Gastrocnemius medialis (tissue), 4 donors: ENCODE data around the gene WWOX. TPM values are rescaled to one million over a fixed set of nuclear protein-coding genes. Genes with fewer than 3 reads are reported as not detected.
"Not testable (repeated sequence)": the region's sequence is repeated elsewhere in the genome, so short reads cannot be mapped to it uniquely, and the experiment has no call there.

ENCODE experiments used
- ATAC-seq, 2 donors: fragments of 150-250 bp; one replicate each; pipeline ENCODE4 v1.9.1; 2016
- DNase-seq, 2 donors: peaks; one replicate each; pipeline ENCODE4 v3.0.0-alpha.2; 2019
- H3K27ac ChIP-seq, 4 donors: fragments of 200-600 bp; sonication (generic); 1 replicate in 1 of 4; 2 replicates in 3 of 4; pipeline ENCODE4 v1.5.1; 2016 to 2018; ENCODE audit warnings: mild to moderate bottlenecking in 2 of 4, moderate library complexity in 1 of 4
- H3K27me3 ChIP-seq, 3 donors: fragments of 200-600 bp; sonication (generic) in 2 of 3; 1 replicate in 1 of 3; 2 replicates in 2 of 3; pipeline versions ENCODE4 v1.5.1 to v1.6.0; 2016 to 2019; ENCODE audit warnings: mild to moderate bottlenecking in 1 of 3, moderate library complexity in 1 of 3
- H3K36me3 ChIP-seq, 2 donors: fragments of 200-600 bp; sonication (generic) in 1 of 2; one replicate each; pipeline ENCODE4 v1.5.1; 2017 to 2018
- H3K4me1 ChIP-seq, 2 donors: fragments of 200-600 bp; sonication (generic) in 1 of 2; one replicate each; pipeline ENCODE4 v1.5.1; 2016 to 2017; ENCODE audit warnings: mild to moderate bottlenecking in 2 of 2
- H3K4me3 ChIP-seq, 4 donors: fragments of 200-600 bp; sonication (generic) in 3 of 4; 1 replicate in 1 of 4; 2 replicates in 3 of 4; pipeline ENCODE4 v1.5.1; 2016 to 2019; ENCODE audit warnings: mild to moderate bottlenecking in 2 of 4
- H3K9me3 ChIP-seq, 3 donors: fragments of 200-600 bp; sonication (generic) in 2 of 3; 1 replicate in 1 of 3; 2 replicates in 2 of 3; pipeline ENCODE4 v1.5.1; 2016 to 2019
- CTCF ChIP-seq, 5 experiments: fragments of 450-650 bp in 3 of 5; fragments of 200-600 bp in 2 of 5; sonication (generic) in 2 of 5; IDR thresholded peaks in 4 of 5; conservative IDR thresholded peaks in 1 of 5; 1 replicate in 4 of 5; 2 replicates in 1 of 5; pipeline ENCODE4 v1.5.1; 2016 to 2019; ENCODE audit warnings: antibody characterized with exemption in 5 of 5, mild to moderate bottlenecking in 3 of 5, moderate library complexity in 3 of 5
- POLR2A ChIP-seq, 2 donors: fragments of 450-650 bp; IDR thresholded peaks; one replicate each; pipeline ENCODE4 v1.6.1; 2017; ENCODE audit warnings: antibody characterized with exemption in 2 of 2, mild to moderate bottlenecking in 2 of 2, moderate library complexity in 2 of 2
- in situ Hi-C, 4 donors: fragments of 200-750 bp; cut with MboI; loops; one replicate each; pipeline versions ENCODE4 v1.15.0 to v1.8.0; 2017; ENCODE audit warnings: low sequenced_read_pairs in 4 of 4
- intact Hi-C: fragments of 100-400 bp; cut with DNase I; formaldehyde crosslinking; loops from one replicate; pipeline ENCODE4 v1.15.1; 2023; ENCODE audit warnings: low total_unique reads
- total RNA-seq, 4 donors: library from RNA; depleted of rRNA; stranded (reverse); fragments of >200 nt; gene quantifications; one replicate each; pipeline versions ENCODE4 v1.1.0 to v1.2.3, GENCODE V29; 2016

The WWOX gene
- total RNA-seq, 4 donors from 2014 or later, result 3.3 to 13.0 (median 6.0) TPM

GRCh38 chr16:79049040-79049439, 949.6 kb downstream of the WWOX start:
- ATAC-seq (no peak), DNase-seq (no peak)
- Histone ChIP-seq H3K4me1 (no peaks in the 10 kb centered on the region), H3K27me3 (no peaks in the 10 kb centered on the region), H3K36me3 (no peaks in the 10 kb centered on the region), H3K4me3 (no peak overlapping the region), H3K9me3 (no peaks in the 10 kb centered on the region), H3K27ac (no peak overlapping the region)
- TF ChIP-seq POLR2A (IDR thresholded peaks at IDR 0.05) (no peak), CTCF (IDR thresholded peaks at IDR 0.05 in 4 of 5, conservative IDR thresholded peaks at IDR 0.05 in 1 of 5) (no peak)
- intact Hi-C loops (loop anchor here (5.0 kb wide), 1 partner anchor 547 kb away; no protein-coding TSS in a partner anchor), in situ Hi-C loops (no loop called here)

- in situ Hi-C loops, result no loop called here
- Histone ChIP-seq H3K9me3 (no peaks in the 10 kb centered on the region), H3K4me3 (no peak overlapping the region), H3K27ac (no peak overlapping the region), H3K27me3 (no peaks in the 10 kb centered on the region), H3K4me1 (no peaks in the 10 kb centered on the region), H3K36me3 (no peaks in the 10 kb centered on the region)
- no peak for TF ChIP-seq CTCF (IDR thresholded peaks at IDR 0.05 in 4 of 5, conservative IDR thresholded peaks at IDR 0.05 in 1 of 5)
- no peak for TF ChIP-seq POLR2A (IDR thresholded peaks at IDR 0.05)
- DNase-seq (no peak), ATAC-seq (no peak)
- intact Hi-C loops, result no loop called here
Observed at GRCh38 chr16:79050063-79050462, 950.6 kb downstream of the WWOX start.

GRCh38 chr16:79051313-79051712, 951.9 kb downstream of the WWOX start:
- intact Hi-C loops, result no loop called here
- ATAC-seq, result no peak
- TF ChIP-seq CTCF (IDR thresholded peaks at IDR 0.05 in 4 of 5, conservative IDR thresholded peaks at IDR 0.05 in 1 of 5) (no peak), POLR2A (IDR thresholded peaks at IDR 0.05) (no peak)

GRCh38 chr16:79052198-79052597, 952.7 kb downstream of the WWOX start:
- intact Hi-C loops, ATAC-seq, H3K27ac ChIP-seq, H3K4me3 ChIP-seq, DNase-seq, in situ Hi-C loops, H3K27me3 ChIP-seq, H3K9me3 ChIP-seq, H3K36me3 ChIP-seq, H3K4me1 ChIP-seq: not testable (repeated sequence)

More at GRCh38 chr16:79051313-79051712, 951.9 kb downstream of the WWOX start:
- Histone ChIP-seq H3K4me3 (no peak overlapping the region), H3K4me1 (no peaks in the 10 kb centered on the region), H3K27ac (no peak overlapping the region), H3K36me3 (no peaks in the 10 kb centered on the region), H3K9me3 (no peaks in the 10 kb centered on the region), H3K27me3 (no peaks in the 10 kb centered on the region)
- in situ Hi-C loops, result no loop called here
- DNase-seq, result no peak

- no peak for DNase-seq
- Histone ChIP-seq H3K27me3 (no peaks in the 10 kb centered on the region), H3K27ac (no peak overlapping the region), H3K4me1 (no peaks in the 10 kb centered on the region), H3K36me3 (no peaks in the 10 kb centered on the region), H3K4me3 (no peak overlapping the region), H3K9me3 (no peaks in the 10 kb centered on the region)
- no peak for ATAC-seq
- in situ Hi-C loops, result no loop called here
- TF ChIP-seq CTCF (IDR thresholded peaks at IDR 0.05 in 4 of 5, conservative IDR thresholded peaks at IDR 0.05 in 1 of 5), result no peak
- no peak for TF ChIP-seq POLR2A (IDR thresholded peaks at IDR 0.05)
- intact Hi-C loops, result no loop called here
Observed at GRCh38 chr16:79053577-79053976, 954.1 kb downstream of the WWOX start.
